Measurements from ENCODE around the gene RPP21.
"Not testable (repeated sequence)": the region's sequence is repeated elsewhere in the genome, so short reads cannot be mapped to it uniquely, and the experiment has no call there.

Gene RPP21

GRCh38 chr6:30329331-30329730, 15.6 kb upstream of the RPP21 start:
- no peak for DNase-seq (ENCODE audit: low read depth, low spot score)

DNA sequence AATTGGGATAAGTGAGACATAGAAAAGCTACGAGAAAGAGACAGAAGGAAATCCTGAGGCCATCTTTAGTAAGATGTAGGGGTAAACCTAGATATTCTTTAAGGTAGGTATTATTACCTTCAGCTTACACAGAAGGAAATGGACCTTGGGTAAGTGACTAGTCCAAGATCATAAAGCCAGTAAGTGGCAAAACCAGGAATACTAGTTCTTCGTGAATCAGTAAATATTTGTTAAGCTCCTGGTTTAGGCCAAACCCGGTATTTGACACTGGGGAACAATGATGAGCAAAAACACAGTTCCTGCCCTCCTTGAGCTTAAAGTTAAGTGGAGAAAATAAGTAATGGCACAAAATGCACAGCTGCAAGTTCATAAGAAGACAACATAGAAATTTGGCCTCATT, 13.0 kb upstream of the RPP21 start:
- DNase-seq (ENCODE audit: low read depth, low spot score): no peak

DNA sequence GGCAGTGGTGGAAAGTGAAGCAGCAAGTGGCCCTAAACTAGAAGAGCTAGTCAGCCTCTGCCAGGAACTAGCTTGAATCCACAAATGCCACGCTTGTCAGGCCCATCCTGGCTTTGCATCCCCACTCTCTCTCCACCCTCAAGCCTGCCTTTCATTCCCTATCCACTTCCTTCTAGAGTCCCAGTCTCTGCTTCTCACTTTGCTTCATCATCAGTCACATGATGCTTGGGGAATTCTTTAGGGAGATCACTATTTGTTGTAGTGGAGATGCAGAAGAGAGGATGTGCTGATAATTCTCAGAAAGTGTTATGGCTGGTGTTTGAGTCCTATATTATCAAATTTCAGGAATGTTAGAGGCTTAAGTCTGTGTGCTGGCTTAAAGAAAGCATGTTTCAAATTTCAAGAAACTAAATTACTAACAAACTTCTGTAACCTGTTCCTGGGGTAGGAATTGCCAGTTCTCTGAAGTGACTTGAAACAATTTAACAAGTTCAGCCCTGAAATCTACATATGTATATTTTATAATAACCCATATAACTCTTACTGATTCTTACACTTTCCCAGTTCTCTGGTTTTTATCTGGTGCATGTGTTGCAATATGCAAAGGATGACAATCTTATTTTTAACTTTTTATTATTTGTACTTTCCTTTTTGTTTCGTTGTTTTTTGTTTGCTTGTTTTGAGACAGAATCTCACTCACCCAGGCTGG, 10.7 kb upstream of the RPP21 start:
- no peak for DNase-seq (ENCODE audit: low read depth, low spot score)

GRCh38 chr6:30340589-30341054, 4.3 kb upstream of the RPP21 start:
- DNase-seq (ENCODE audit: low read depth, low spot score): no peak

- DNase-seq (ENCODE audit: low read depth, low spot score): no peak
Measured at GRCh38 chr6:30341218-30341617, 3.7 kb upstream of the RPP21 start.

DNA sequence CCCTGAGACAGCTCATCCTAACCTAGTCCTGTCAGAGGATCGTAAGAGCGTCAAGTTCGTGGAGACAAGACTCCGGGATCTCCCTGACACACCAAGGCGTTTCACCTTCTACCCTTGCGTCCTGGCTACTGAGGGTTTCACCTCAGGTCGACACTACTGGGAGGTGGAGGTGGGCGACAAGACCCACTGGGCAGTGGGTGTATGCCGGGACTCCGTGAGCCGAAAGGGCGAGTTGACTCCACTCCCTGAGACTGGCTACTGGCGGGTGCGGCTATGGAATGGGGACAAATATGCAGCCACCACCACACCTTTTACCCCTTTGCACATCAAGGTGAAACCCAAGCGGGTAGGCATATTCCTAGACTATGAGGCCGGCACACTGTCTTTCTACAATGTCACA, 3.2 kb upstream of the RPP21 start:
- DNase-seq (ENCODE audit: low read depth, low spot score): no peak

DNA sequence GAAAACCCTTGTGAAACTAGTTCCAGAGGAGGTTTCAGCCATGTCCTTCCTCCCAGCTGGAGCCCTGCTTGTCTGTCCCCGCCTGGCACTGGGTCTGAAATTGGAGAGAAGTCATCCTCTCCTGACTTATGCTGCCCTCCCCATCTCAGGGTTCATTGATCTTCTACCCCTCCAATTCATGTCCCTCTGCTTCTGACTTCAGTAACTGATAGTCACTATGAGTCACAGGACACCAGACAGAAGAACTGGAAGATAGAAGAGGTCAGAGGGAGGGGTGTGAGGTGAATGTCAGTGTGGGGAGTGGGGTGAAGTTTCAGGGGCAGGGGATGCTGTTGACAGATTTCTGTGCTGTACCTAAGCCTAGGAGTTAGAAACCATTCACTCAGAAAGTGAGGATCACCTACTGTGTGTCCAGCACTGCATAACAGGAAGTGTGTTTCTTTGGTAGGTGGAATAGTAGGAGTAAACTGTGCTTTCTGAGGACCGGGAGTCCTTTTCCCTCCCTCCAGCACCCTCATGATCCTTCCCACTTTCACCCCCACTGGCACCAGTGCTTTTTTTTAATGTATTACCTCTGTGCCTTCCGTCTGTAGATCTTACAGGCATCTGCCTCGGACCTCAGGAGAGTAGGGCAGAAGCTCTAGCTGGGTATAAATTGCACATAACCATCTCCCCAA, 627 bp upstream of the RPP21 start:
- no peak for DNase-seq (ENCODE audit: low read depth, low spot score)

DNA sequence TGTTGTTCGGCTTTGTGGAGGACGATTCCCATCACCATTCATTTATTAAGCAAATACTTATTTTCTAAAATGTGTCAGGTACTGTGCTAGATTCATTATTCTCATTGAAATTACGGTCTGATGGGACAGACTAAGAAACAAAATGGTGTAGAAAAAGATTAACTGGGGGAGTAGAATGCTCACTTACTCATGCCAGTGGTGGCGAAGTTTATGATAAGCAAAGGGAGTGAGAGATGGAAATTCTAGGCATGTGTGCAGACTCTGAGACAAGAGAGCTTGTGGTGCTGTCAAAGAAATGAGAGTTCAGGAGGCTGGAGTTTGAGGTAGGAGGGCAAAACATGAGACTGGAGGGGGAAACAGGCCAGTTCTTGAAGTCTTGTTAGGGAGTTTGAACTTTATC, 896 bp downstream of the RPP21 start:
- no peak for DNase-seq (ENCODE audit: low read depth, low spot score)

- DNase-seq (ENCODE audit: low read depth, low spot score): no peak
Measured at GRCh38 chr6:30348957-30349356, 4.0 kb downstream of the RPP21 start.

DNA sequence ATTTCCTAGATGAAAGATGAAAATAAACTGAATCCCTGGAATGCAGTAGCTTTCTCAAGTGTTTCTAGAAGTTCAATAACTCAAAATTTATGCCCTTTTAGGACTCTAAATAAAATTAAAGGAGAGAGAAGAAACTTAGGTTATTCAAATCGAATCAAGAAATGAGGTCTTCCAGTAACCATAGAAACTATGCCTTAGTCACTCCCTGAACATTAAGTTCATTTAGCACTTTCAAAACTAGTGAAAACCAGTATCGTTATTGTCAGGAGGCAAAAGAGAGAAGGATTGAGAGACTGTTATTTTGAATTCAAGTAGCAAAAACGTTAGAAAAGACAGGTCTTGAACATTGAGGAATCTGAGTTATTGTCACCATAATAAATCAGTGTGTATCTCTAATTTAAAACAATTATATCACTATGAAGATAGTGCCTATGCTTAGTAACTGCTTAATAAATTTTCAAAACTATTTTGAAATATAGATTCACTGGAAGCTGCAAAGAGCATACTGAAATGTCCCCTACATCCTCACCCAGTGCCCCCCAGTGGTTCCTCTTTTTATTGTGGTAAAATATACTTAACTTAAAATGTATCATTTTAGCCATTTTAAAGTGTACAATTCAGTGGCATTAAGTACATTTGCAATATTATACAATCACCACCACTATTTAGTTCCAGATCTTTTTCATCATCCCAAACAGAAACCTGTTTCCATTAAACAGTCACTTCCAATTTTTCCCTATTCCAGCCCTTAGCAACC, 4.6 kb downstream of the RPP21 start:
- no peak for DNase-seq (ENCODE audit: low read depth, low spot score)

- DNase-seq (ENCODE audit: low read depth, low spot score): no peak
Measured at GRCh38 chr6:30350524-30350923, 5.6 kb downstream of the RPP21 start.

DNA sequence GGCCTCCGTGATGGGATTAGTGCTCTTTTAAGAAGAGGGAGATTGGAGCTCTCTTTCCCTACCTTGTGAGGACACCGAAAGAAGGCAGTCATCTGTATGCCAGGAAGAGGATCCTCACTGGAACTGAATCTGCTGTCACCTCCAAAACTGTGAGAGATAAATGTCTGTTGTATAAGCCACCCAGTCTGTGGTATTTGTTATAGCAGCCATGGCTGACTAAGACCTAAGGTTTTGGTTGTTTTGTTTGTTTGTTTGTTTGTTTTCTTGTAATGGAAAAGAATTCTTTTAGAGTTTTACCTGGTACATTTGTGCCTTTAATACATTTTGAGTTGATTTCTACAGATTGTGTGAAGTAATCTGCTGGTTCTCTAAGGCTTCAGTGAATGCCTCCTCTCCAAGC, 7.6 kb downstream of the RPP21 start:
- DNase-seq (ENCODE audit: low read depth, low spot score): no peak

DNA sequence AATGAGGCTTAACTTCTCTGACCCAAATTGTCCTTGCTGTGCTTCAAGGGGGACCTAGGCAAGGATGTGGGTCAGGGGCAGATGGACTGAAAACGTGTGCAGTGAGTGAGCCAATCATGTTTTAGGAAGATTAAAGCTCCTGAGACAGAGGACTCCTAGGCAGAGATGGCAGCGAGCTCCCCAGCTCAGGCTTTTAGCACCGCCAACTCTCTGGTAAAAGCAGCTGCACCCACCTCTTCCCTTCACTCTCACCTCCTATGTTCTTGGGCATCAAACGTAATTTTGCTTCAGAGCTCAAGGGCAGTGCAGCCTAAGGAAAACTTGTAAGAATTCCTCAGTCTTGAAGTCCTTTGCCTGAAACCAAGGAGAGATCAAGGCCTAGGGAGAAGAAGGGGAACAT, 10.3 kb downstream of the RPP21 start:
- no peak for DNase-seq (ENCODE audit: low read depth, low spot score)

DNA sequence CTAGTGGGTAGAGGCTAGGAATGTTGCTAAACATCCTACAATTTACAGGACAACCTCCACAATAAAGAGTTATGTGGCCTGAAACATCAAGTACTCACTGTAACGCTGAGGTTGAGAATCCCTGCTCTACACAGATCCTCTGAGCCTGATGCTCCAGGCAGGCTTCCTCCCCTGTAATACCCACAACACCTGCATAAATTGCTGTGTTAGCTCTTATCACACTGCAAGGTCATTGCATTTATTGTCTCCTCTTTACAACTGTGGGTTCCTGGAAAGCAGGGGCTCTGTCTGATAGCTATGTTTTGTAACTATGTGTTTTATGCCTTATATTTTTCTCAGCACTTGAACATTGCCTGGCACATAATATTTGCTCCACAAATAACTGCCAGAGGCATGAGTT, 11.6 kb downstream of the RPP21 start:
- no peak for DNase-seq (ENCODE audit: low read depth, low spot score)

- DNase-seq (ENCODE audit: low read depth, low spot score): peak; percentile 37
Measured at GRCh38 chr6:30357678-30358540, 13.0 kb downstream of the RPP21 start.

DNA sequence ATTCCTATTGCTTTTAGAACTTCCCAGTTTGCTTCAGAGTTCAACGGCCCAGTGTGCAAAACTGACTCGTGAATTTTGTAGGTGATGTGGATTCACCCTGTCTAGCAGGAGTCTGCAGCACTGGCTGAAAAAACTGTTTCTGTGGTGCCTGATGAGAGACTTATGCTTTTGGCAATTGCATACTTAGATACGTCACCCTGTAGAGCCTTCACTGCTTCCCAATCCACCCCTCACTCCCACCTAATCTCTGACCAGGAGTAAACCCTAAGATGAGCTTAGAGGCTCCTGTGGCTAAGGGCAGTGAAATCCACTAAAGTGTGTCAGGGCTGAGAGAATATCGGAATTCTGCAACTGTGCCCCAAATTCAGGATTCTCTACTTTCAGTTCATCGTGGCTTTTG, 14.3 kb downstream of the RPP21 start:
- no peak for DNase-seq (ENCODE audit: low read depth, low spot score)

GRCh38 chr6:30360139-30360538, 15.2 kb downstream of the RPP21 start:
- DNase-seq (ENCODE audit: low read depth, low spot score): no peak

GRCh38 chr6:30361661-30362060, 16.7 kb downstream of the RPP21 start:
- DNase-seq (ENCODE audit: low read depth, low spot score): no peak

GRCh38 chr6:30363459-30363858, 18.5 kb downstream of the RPP21 start:
- no peak for DNase-seq (ENCODE audit: low read depth, low spot score)

GRCh38 chr6:30364591-30364990, 19.6 kb downstream of the RPP21 start:
- DNase-seq (ENCODE audit: low read depth, low spot score): no peak

- DNase-seq (ENCODE audit: low read depth, low spot score): not testable (repeated sequence)
Measured at GRCh38 chr6:30369280-30369679, 24.3 kb downstream of the RPP21 start.
